A549 (cell line): ENCODE data around the gene EAF2. TPM values are rescaled to one million over a fixed set of nuclear protein-coding genes. Genes with fewer than 3 reads are reported as not detected.

ENCODE experiments used
- ATAC-seq, 2 experiments: fragments of 200-7000 bp in 1 of 2; fragments of >200 bp in 1 of 2; cut with Nextera tagmentation in 1 of 2; cut with Tn5 transposase in 1 of 2; 3 replicates each; pipeline versions ENCODE4 v1.8.0 to v1.9.1; 2018 to 2020; ENCODE audit warnings: mild to moderate bottlenecking in 1 of 2, moderate library complexity in 1 of 2
- CTCF ChIA-PET: fragments of 300-600 bp; sonication (Branson Sonifier 250); formaldehyde crosslinking; extraction: SDS; loops from one replicate; lab custom pipeline; 2021; ENCODE audit warnings: antibody characterized with exemption, inconsistent platforms; lab: Yijun Ruan, JAX
- POLR2A ChIA-PET: fragments of 350-600 bp; formaldehyde crosslinking; extraction: SDS; loops from one replicate; lab custom pipeline; 2021; ENCODE audit warnings: antibody characterized with exemption, inconsistent platforms; lab: Yijun Ruan, JAX
- DNase-seq, 2 experiments: peaks; one replicate each; pipeline versions ENCODE4 v3.0.0 to v3.0.0-alpha.2; 2011 to 2016; ENCODE audit warnings: low read depth in 1 of 2, low spot score in 1 of 2
- FAIRE-seq: peaks from 2 replicates; lab custom pipeline; 2011; peaks lifted over from hg19 to GRCh38; lab: Jason Lieb, UNC
- H3K27ac ChIP-seq, 2 experiments: fragments of >200 bp; sonication (Bioruptor Twin); formaldehyde crosslinking; 3 replicates each; pipeline ENCODE4 v1.5.1; 2016 to 2017
- H3K4me1 ChIP-seq: fragments of >200 bp; sonication (Bioruptor Twin); formaldehyde crosslinking; 3 replicates; pipeline ENCODE4 v1.6.1; 2016
- H3K4me2 ChIP-seq: fragments of >200 bp; sonication (Bioruptor Twin); formaldehyde crosslinking; 3 replicates; pipeline ENCODE4 v1.6.1; 2016
- H3K4me3 ChIP-seq: fragments of >200 bp; sonication (Bioruptor Twin); formaldehyde crosslinking; 3 replicates; pipeline ENCODE4 v1.5.1; 2016
- H3K9me3 ChIP-seq: fragments of >200 bp; sonication (Bioruptor Twin); formaldehyde crosslinking; 3 replicates; pipeline ENCODE4 v1.6.1; 2016
- CBX8 ChIP-seq: fragments of 200-600 bp; sonication (generic); IDR thresholded peaks from 2 replicates; pipeline ENCODE4 v1.6.1; 2016
- EP300 ChIP-seq, 2 experiments: fragments of >200 bp; sonication (Bioruptor Twin); formaldehyde crosslinking; IDR thresholded peaks; 2 replicates in 1 of 2; 3 replicates in 1 of 2; pipeline ENCODE4 v1.6.1; 2016 to 2017
- ESRRA ChIP-seq: fragments of 150-350 bp; IDR thresholded peaks from 2 replicates; pipeline ENCODE4 v1.6.1; 2014; ENCODE audit warnings: mild to moderate bottlenecking, low read length, borderline replicate concordance
- FOSL2 ChIP-seq, 2 experiments: fragments of 450-650 bp in 1 of 2; fragments of >200 bp in 1 of 2; sonication (Bioruptor Twin) in 1 of 2; formaldehyde crosslinking; IDR thresholded peaks; 2 replicates each; pipeline versions ENCODE4 v1.5.0 to v1.6.1; 2016 to 2020; ENCODE audit warnings: mild to moderate bottlenecking in 1 of 2, moderate library complexity in 1 of 2
- FOXS1 ChIP-seq: fragments of 250-450 bp; sonication (Bioruptor Pico); IDR thresholded peaks from 2 replicates; pipeline ENCODE4 v1.5.0; 2020; ENCODE audit warnings: mild to moderate bottlenecking, moderate library complexity
- GATA3 ChIP-seq: IDR thresholded peaks from 2 replicates; pipeline ENCODE4 v1.6.1; 2012; ENCODE audit warnings: borderline replicate concordance
- HDAC2 ChIP-seq: fragments of 200-600 bp; sonication (generic); IDR thresholded peaks from 2 replicates; pipeline ENCODE4 v1.6.1; 2016
- HEYL ChIP-seq: fragments of 250-450 bp; sonication (Bioruptor Pico); IDR thresholded peaks from 2 replicates; pipeline ENCODE4 v1.8.0; 2021; ENCODE audit warnings: mild to moderate bottlenecking, moderate library complexity
- HOXB5 ChIP-seq: fragments of 250-450 bp; sonication (Bioruptor Pico); IDR thresholded peaks from 2 replicates; pipeline ENCODE4 v1.5.0; 2020; ENCODE audit warnings: mild to moderate bottlenecking, moderate library complexity
- MAFK ChIP-seq: fragments of 450-650 bp; IDR thresholded peaks from 2 replicates; pipeline ENCODE4 v1.6.1; 2014; ENCODE audit not compliant: partially characterized antibody
- NFE2L2 ChIP-seq: fragments of 150-350 bp; conservative IDR thresholded peaks from 2 replicates; pipeline ENCODE4 v1.6.1; 2014; ENCODE audit warnings: low read length
- PHF8 ChIP-seq: fragments of 200-600 bp; sonication (generic); IDR thresholded peaks from 2 replicates; pipeline ENCODE4 v1.6.1; 2016; ENCODE audit warnings: low read depth, mild to moderate bottlenecking, antibody characterized with exemption, moderate library complexity, borderline replicate concordance
- RFX5 ChIP-seq: fragments of 450-650 bp; IDR thresholded peaks from 2 replicates; pipeline ENCODE4 v1.7.1; 2014; ENCODE audit warnings: antibody characterized with exemption, mild to moderate bottlenecking, moderate library complexity
- RNF2 ChIP-seq: fragments of 200-600 bp; sonication (generic); IDR thresholded peaks from 2 replicates; pipeline ENCODE4 v1.6.1; 2016; ENCODE audit warnings: low read depth, mild to moderate bottlenecking, antibody characterized with exemption, moderate library complexity, borderline replicate concordance
- SMC3 ChIP-seq: fragments of >200 bp; sonication (Bioruptor Twin); formaldehyde crosslinking; IDR thresholded peaks from 3 replicates; pipeline ENCODE4 v1.6.1; 2018; ENCODE audit warnings: inconsistent platforms
- TP53 ChIP-seq: fragments of 250-450 bp; sonication (Bioruptor Pico); IDR thresholded peaks from 2 replicates; pipeline ENCODE4 v1.5.0; 2021; ENCODE audit warnings: mild to moderate bottlenecking, moderate library complexity
- ZC3H11A ChIP-seq: fragments of 450-650 bp; IDR thresholded peaks from 2 replicates; pipeline ENCODE4 v1.6.1; 2014; ENCODE audit warnings: antibody characterized with exemption, mild to moderate bottlenecking
- ZFP36 ChIP-seq: fragments of 450-650 bp; IDR thresholded peaks from 2 replicates; pipeline ENCODE4 v1.6.1; 2014; ENCODE audit warnings: borderline replicate concordance; ENCODE audit not compliant: partially characterized antibody
- ZSCAN20 ChIP-seq: fragments of 250-450 bp; sonication (Bioruptor Pico); IDR thresholded peaks from 2 replicates; pipeline ENCODE4 v1.8.0; 2022; ENCODE audit warnings: mild to moderate bottlenecking, moderate library complexity
- WGBS: methylation state at CpG from one replicate; pipeline ENCODE4 v1.1.6; 2017; ENCODE audit errors: missing lambda C conversion rate; 5-methylcytosine and 5-hydroxymethylcytosine counted together
- polyA plus RNA-seq, 4 experiments: library from polyadenylated mRNA; depleted of rRNA in 3 of 4; stranded (reverse); fragments of >200 nt; fragmentation: RNase III in 1 of 4; extraction: RNeasy Plus Mini Kit Qiagen cat#74134 plus additional on column Dnase treatment in 1 of 4; gene quantifications; 2 replicates in 3 of 4; 3 replicates in 1 of 4; pipeline ENCODE4 v1.2.3, GENCODE V29; 2011 to 2017
- TF ChIP-seq, protein P1 (sequence below): IDR thresholded peaks from 2 replicates; pipeline ENCODE4 v1.6.1; 2012
- TF ChIP-seq, protein P2 (sequence below): IDR thresholded peaks from 2 replicates; pipeline ENCODE4 v1.6.1; 2012; ENCODE audit warnings: low read depth, borderline replicate concordance
- TF ChIP-seq, protein P3 (sequence below): fragments of 250-450 bp; sonication (Bioruptor Pico); IDR thresholded peaks from 2 replicates; pipeline ENCODE4 v1.5.0; 2021; ENCODE audit warnings: mild to moderate bottlenecking, moderate library complexity, borderline replicate concordance
- TF ChIP-seq, protein P4 (sequence below): fragments of 450-650 bp; IDR thresholded peaks from 2 replicates; pipeline ENCODE4 v1.6.1; 2014; ENCODE audit warnings: antibody characterized with exemption
- TF ChIP-seq, protein P5 (sequence below): fragments of 200-600 bp; sonication (generic); IDR thresholded peaks from 2 replicates; pipeline ENCODE4 v1.6.1; 2016; ENCODE audit warnings: antibody characterized with exemption, mild to moderate bottlenecking, moderate library complexity
- TF ChIP-seq, protein P6 (sequence below): fragments of >200 bp; sonication (Bioruptor Twin); formaldehyde crosslinking; IDR thresholded peaks from 3 replicates; pipeline ENCODE4 v1.6.1; 2016
- TF ChIP-seq, protein P7 (sequence below): IDR thresholded peaks from 2 replicates; pipeline ENCODE4 v1.6.1; 2012

EAF2 gene
- polyA plus RNA-seq, 2 of the 4 experiments (the other 2 are of a cell fraction): 4.3 to 7.4 TPM

DNA sequence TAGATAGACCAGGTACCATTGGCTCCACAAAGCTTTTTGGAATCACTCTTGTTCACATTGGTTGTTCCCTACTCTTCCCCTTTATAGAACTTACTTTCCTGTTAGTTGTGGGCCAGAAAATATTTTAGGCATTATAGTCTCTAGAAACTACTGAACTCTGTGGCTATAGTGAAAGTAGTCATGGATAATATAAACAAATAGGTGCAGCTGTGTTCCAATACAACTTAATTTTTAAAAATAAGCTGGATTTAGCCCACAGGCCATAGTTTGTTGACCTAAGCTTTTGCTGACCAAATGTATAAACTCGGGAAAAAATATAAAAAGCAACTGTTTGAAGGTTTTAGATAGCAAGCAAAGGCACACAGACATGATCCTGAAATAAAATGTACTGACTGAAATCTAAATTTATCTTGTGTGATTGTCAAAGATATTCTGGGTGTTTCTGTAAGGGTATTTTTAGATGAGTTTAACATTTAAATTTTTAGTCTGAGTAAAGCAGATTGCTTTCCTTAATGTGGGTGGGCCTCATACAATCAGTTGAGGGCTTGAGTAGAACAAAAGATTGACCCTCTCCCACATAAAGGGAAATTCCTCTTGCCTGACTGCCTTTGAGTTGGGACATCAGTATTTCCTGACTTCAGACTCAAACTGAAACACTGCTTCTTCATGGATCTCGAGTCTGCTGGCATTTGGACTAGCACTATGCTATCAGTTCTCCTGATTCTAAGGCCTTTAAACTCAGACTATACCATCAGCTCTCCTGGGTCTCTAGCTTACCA is 13.4 kb upstream of the EAF2 start:
- WGBS: 94% methylated on average over 2 of the region's 2 CpGs
- Histone ChIP-seq H3K27ac (no peak overlapping the region), H3K4me1 (no peaks in the 10 kb centered on the region), H3K4me3 (no peak overlapping the region), H3K4me2 (no peak overlapping the region), H3K9me3 (peaks cover 15% of the 10 kb centered on the region; the same call in 2 of the 3 replicates)
- ChIA-PET CTCF (no interaction called here), POLR2A (interaction anchor here (1.1 kb wide), 1 partner anchor 12 kb away, joined by 3 read pairs; no protein-coding TSS in a partner anchor)
- FAIRE-seq (no peak), ATAC-seq (no peak), DNase-seq (no peak)
- TF ChIP-seq HOXB5 (no peak), ESRRA (no peak), HDAC2 (no peak), MAFK (no peak), RFX5 (no peak), SMC3 (no peak), GATA3 (no peak), NFE2L2 (no peak)
- TF ChIP-seq, protein P1, sequence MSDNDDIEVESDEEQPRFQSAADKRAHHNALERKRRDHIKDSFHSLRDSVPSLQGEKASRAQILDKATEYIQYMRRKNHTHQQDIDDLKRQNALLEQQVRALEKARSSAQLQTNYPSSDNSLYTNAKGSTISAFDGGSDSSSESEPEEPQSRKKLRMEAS: no peak
- TF ChIP-seq, protein P2, sequence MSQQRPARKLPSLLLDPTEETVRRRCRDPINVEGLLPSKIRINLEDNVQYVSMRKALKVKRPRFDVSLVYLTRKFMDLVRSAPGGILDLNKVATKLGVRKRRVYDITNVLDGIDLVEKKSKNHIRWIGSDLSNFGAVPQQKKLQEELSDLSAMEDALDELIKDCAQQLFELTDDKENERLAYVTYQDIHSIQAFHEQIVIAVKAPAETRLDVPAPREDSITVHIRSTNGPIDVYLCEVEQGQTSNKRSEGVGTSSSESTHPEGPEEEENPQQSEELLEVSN: no peak
- TF ChIP-seq, protein P3, sequence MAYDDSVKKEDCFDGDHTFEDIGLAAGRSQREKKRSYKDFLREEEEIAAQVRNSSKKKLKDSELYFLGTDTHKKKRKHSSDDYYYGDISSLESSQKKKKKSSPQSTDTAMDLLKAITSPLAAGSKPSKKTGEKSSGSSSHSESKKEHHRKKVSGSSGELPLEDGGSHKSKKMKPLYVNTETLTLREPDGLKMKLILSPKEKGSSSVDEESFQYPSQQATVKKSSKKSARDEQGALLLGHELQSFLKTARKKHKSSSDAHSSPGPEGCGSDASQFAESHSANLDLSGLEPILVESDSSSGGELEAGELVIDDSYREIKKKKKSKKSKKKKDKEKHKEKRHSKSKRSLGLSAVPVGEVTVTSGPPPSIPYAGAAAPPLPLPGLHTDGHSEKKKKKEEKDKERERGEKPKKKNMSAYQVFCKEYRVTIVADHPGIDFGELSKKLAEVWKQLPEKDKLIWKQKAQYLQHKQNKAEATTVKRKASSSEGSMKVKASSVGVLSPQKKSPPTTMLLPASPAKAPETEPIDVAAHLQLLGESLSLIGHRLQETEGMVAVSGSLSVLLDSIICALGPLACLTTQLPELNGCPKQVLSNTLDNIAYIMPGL (CRISPR knock-in tag): no peak
- TF ChIP-seq, protein P4, sequence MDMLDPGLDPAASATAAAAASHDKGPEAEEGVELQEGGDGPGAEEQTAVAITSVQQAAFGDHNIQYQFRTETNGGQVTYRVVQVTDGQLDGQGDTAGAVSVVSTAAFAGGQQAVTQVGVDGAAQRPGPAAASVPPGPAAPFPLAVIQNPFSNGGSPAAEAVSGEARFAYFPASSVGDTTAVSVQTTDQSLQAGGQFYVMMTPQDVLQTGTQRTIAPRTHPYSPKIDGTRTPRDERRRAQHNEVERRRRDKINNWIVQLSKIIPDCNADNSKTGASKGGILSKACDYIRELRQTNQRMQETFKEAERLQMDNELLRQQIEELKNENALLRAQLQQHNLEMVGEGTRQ: no peak
- TF ChIP-seq, protein P5, sequence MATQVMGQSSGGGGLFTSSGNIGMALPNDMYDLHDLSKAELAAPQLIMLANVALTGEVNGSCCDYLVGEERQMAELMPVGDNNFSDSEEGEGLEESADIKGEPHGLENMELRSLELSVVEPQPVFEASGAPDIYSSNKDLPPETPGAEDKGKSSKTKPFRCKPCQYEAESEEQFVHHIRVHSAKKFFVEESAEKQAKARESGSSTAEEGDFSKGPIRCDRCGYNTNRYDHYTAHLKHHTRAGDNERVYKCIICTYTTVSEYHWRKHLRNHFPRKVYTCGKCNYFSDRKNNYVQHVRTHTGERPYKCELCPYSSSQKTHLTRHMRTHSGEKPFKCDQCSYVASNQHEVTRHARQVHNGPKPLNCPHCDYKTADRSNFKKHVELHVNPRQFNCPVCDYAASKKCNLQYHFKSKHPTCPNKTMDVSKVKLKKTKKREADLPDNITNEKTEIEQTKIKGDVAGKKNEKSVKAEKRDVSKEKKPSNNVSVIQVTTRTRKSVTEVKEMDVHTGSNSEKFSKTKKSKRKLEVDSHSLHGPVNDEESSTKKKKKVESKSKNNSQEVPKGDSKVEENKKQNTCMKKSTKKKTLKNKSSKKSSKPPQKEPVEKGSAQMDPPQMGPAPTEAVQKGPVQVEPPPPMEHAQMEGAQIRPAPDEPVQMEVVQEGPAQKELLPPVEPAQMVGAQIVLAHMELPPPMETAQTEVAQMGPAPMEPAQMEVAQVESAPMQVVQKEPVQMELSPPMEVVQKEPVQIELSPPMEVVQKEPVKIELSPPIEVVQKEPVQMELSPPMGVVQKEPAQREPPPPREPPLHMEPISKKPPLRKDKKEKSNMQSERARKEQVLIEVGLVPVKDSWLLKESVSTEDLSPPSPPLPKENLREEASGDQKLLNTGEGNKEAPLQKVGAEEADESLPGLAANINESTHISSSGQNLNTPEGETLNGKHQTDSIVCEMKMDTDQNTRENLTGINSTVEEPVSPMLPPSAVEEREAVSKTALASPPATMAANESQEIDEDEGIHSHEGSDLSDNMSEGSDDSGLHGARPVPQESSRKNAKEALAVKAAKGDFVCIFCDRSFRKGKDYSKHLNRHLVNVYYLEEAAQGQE: no peak

DNA sequence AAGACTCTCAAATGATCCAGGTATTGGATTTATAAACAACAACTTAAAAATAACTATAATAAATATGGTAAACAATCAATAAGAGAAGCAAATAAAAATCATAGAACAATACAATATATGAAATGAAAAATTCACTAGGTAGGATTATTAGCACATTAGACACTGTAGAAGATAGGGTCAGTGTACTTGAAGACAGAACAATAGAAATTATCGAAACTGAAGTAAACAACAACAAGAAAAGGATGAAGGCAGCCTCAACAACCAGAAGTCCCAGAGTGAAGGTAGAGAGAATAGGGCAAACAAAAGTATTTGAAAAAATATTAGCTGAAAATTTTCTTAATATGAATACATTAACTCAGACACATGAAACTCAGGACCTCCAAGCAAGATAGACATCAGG is 12.0 kb upstream of the EAF2 start:
- DNase-seq (no peak), FAIRE-seq (no peak), ATAC-seq (no peak)
- 98% methylated on average over 1 of the region's 1 CpG for WGBS
- Histone ChIP-seq H3K4me2 (no peak overlapping the region), H3K27ac (no peak overlapping the region), H3K4me1 (no peaks in the 10 kb centered on the region), H3K9me3 (peaks cover 15% of the 10 kb centered on the region; the same call in 2 of the 3 replicates), H3K4me3 (no peak overlapping the region)
- ChIA-PET CTCF (no interaction called here), POLR2A (no interaction called here)
- TF ChIP-seq, protein P6, sequence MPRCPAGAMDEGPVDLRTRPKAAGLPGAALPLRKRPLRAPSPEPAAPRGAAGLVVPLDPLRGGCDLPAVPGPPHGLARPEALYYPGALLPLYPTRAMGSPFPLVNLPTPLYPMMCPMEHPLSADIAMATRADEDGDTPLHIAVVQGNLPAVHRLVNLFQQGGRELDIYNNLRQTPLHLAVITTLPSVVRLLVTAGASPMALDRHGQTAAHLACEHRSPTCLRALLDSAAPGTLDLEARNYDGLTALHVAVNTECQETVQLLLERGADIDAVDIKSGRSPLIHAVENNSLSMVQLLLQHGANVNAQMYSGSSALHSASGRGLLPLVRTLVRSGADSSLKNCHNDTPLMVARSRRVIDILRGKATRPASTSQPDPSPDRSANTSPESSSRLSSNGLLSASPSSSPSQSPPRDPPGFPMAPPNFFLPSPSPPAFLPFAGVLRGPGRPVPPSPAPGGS: no peak
- TF ChIP-seq FOXS1 (CRISPR knock-in tag) (no peak), HEYL (CRISPR knock-in tag) (no peak), PHF8 (no peak), RNF2 (no peak), ZFP36 (no peak), ZSCAN20 (CRISPR knock-in tag) (no peak), TP53 (CRISPR knock-in tag) (no peak), CBX8 (no peak), EP300 (IDR thresholded peaks at IDR 0.05) (no peak), ZC3H11A (no peak), FOSL2 (IDR thresholded peaks at IDR 0.05) (no peak), FOSL2 (CRISPR knock-in tag; IDR thresholded peaks at IDR 0.05) (no peak), HDAC2 (no peak)
- TF ChIP-seq, protein P7, sequence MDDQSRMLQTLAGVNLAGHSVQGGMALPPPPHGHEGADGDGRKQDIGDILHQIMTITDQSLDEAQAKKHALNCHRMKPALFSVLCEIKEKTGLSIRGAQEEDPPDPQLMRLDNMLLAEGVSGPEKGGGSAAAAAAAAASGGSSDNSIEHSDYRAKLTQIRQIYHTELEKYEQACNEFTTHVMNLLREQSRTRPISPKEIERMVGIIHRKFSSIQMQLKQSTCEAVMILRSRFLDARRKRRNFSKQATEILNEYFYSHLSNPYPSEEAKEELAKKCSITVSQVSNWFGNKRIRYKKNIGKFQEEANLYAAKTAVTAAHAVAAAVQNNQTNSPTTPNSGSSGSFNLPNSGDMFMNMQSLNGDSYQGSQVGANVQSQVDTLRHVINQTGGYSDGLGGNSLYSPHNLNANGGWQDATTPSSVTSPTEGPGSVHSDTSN: no peak
- TF ChIP-seq, protein P2: no peak
